Stimulated activated naive CD8-positive, alpha-beta T cell treated with anti-CD3 and anti-CD28 coated beads, Interleukin-15, Interleukin-2, amounts not matched to agents 100 U/mL and 50 U/mL, for 24 hours (primary cell): ENCODE measurements around the gene PLXNA2.
A peak's percentile ranks its signal among the peaks of the same experiment; 100 is the strongest.

Experiments
- ATAC-seq: fragments of 150-1000 bp; cut with Tn5 transposase; one replicate; pipeline ENCODE4 v1.10.0; 2021
- DNase-seq: peaks from one replicate; pipeline ENCODE4 v3.0.0; 2021

Gene PLXNA2

GRCh38 chr1:208242941-208243526 is 1.1 kb downstream of the PLXNA2 start:
- DNase-seq (peak; percentile 14), ATAC-seq (peak; percentile 5)

- ATAC-seq (no peak), DNase-seq (no peak)
Measured at GRCh38 chr1:208242146-208242545, 2.0 kb downstream of the PLXNA2 start.

- DNase-seq (no peak), ATAC-seq (no peak)
Measured at GRCh38 chr1:208241512-208241911, 2.7 kb downstream of the PLXNA2 start.

- no peak for DNase-seq
- ATAC-seq, result no peak
Measured at GRCh38 chr1:208240662-208241355, 3.4 kb downstream of the PLXNA2 start.

GRCh38 chr1:208239473-208240381 is 4.5 kb downstream of the PLXNA2 start:
- DNase-seq, result no peak
- no peak for ATAC-seq

- DNase-seq (no peak), ATAC-seq (no peak)
Measured at GRCh38 chr1:208238710-208239472, 5.3 kb downstream of the PLXNA2 start.

GRCh38 chr1:208237241-208237640 is 6.9 kb downstream of the PLXNA2 start:
- ATAC-seq (no peak), DNase-seq (no peak)

- DNase-seq, result peak; percentile 17
- peak; percentile 70 for ATAC-seq
Measured at GRCh38 chr1:208235982-208236761, 8.0 kb downstream of the PLXNA2 start.

- ATAC-seq (no peak), DNase-seq (no peak)
Measured at GRCh38 chr1:208235356-208235981, 8.7 kb downstream of the PLXNA2 start.

- ATAC-seq (no peak), DNase-seq (no peak)
Measured at GRCh38 chr1:208234721-208235120, 9.5 kb downstream of the PLXNA2 start.

GRCh38 chr1:208233978-208234377 is 10.2 kb downstream of the PLXNA2 start:
- ATAC-seq (no peak), DNase-seq (no peak)

GRCh38 chr1:208233546-208233945 is 10.6 kb downstream of the PLXNA2 start:
- ATAC-seq (no peak), DNase-seq (no peak)

GRCh38 chr1:208232662-208233038 is 11.5 kb downstream of the PLXNA2 start:
- ATAC-seq (no peak), DNase-seq (no peak)

GRCh38 chr1:208231881-208232661 is 12.1 kb downstream of the PLXNA2 start:
- ATAC-seq (no peak), DNase-seq (no peak)

GRCh38 chr1:208230668-208231529 is 13.3 kb downstream of the PLXNA2 start:
- ATAC-seq (no peak), DNase-seq (no peak)

- ATAC-seq (no peak), DNase-seq (no peak)
Measured at GRCh38 chr1:208228550-208228949, 15.6 kb downstream of the PLXNA2 start.

GRCh38 chr1:208228026-208228425 is 16.2 kb downstream of the PLXNA2 start:
- DNase-seq (no peak), ATAC-seq (no peak)

- DNase-seq (no peak), ATAC-seq (no peak)
Measured at GRCh38 chr1:208227366-208227765, 16.8 kb downstream of the PLXNA2 start.
